Effector memory CD4-positive, alpha-beta T cell (primary cell): ENCODE data around the gene POU2AF3.

Experiments used
- DNase-seq, 3 donors: peaks; one replicate each; pipeline ENCODE4 v3.0.0-alpha.2; 2020
- H3K27ac ChIP-seq: 2 replicates; pipeline ENCODE4 v1.7.0; 2013; ENCODE audit warnings: mild to moderate bottlenecking, low read length, moderate library complexity; ENCODE audit not compliant: insufficient read depth, poor library complexity, severe bottlenecking
- H3K27me3 ChIP-seq: replicated peaks from 2 replicates; pipeline ENCODE4 v1.7.0; 2013; ENCODE audit warnings: mild to moderate bottlenecking, low read length; ENCODE audit not compliant: insufficient read depth, control insufficient read depth, poor library complexity, severe bottlenecking
- H3K36me3 ChIP-seq: 2 replicates; pipeline ENCODE4 v1.7.0; 2013; ENCODE audit warnings: mild to moderate bottlenecking, low read length, moderate library complexity; ENCODE audit not compliant: control insufficient read depth, insufficient read depth
- H3K4me1 ChIP-seq: 2 replicates; pipeline ENCODE4 v1.7.0; 2013; ENCODE audit warnings: low read length, mild to moderate bottlenecking; ENCODE audit not compliant: control insufficient read depth, insufficient read depth, poor library complexity, severe bottlenecking
- H3K4me3 ChIP-seq: 2 replicates; pipeline ENCODE4 v1.7.0; 2013; ENCODE audit warnings: low read length, low read depth, mild to moderate bottlenecking; ENCODE audit not compliant: insufficient read depth, poor library complexity, severe bottlenecking
- H3K9me3 ChIP-seq: 2 replicates; pipeline ENCODE4 v1.7.0; 2013; ENCODE audit warnings: mild to moderate bottlenecking, low read length, moderate library complexity; ENCODE audit not compliant: control insufficient read depth

POU2AF3 gene

GRCh38 chr11:111336062-111336461 is 37.7 kb downstream of the POU2AF3 start:
- H3K4me3 ChIP-seq, result no peak overlapping the region
- H3K4me1 ChIP-seq, result no peaks in the 10 kb centered on the region
- H3K36me3 ChIP-seq, result no peaks in the 10 kb centered on the region
- no peaks in the 10 kb centered on the region for H3K9me3 ChIP-seq
- H3K27me3 ChIP-seq, result no peaks in the 10 kb centered on the region
- DNase-seq, result no peak
- no peak overlapping the region for H3K27ac ChIP-seq

- Histone ChIP-seq H3K9me3 (no peaks in the 10 kb centered on the region), H3K27me3 (no peaks in the 10 kb centered on the region), H3K36me3 (no peaks in the 10 kb centered on the region), H3K4me3 (no peak overlapping the region), H3K27ac (no peak overlapping the region), H3K4me1 (no peaks in the 10 kb centered on the region)
- no peak for DNase-seq
Observed at GRCh38 chr11:111336582-111337256, 38.4 kb downstream of the POU2AF3 start.

GRCh38 chr11:111339758-111340388 is 41.5 kb downstream of the POU2AF3 start:
- Histone ChIP-seq H3K27me3 (no peaks in the 10 kb centered on the region), H3K36me3 (no peaks in the 10 kb centered on the region)

GRCh38 chr11:111342329-111342728 is 44.0 kb downstream of the POU2AF3 start:
- no peak overlapping the region for H3K27ac ChIP-seq
- no peaks in the 10 kb centered on the region for H3K4me1 ChIP-seq
- no peaks in the 10 kb centered on the region for H3K27me3 ChIP-seq
- no peak for DNase-seq
- no peaks in the 10 kb centered on the region for H3K36me3 ChIP-seq
- no peaks in the 10 kb centered on the region for H3K9me3 ChIP-seq
- H3K4me3 ChIP-seq, result no peak overlapping the region

More at GRCh38 chr11:111339758-111340388, 41.5 kb downstream of the POU2AF3 start:
- DNase-seq, result no peak
- no peak overlapping the region for H3K4me3 ChIP-seq
- no peaks in the 10 kb centered on the region for H3K4me1 ChIP-seq
- H3K27ac ChIP-seq, result no peak overlapping the region
- no peaks in the 10 kb centered on the region for H3K9me3 ChIP-seq

- H3K36me3 ChIP-seq, result no peaks in the 10 kb centered on the region
- DNase-seq, result no peak
- no peak overlapping the region for H3K27ac ChIP-seq
- no peaks in the 10 kb centered on the region for H3K9me3 ChIP-seq
- no peaks in the 10 kb centered on the region for H3K27me3 ChIP-seq
- H3K4me1 ChIP-seq, result no peaks in the 10 kb centered on the region
- H3K4me3 ChIP-seq, result no peak overlapping the region
Observed at GRCh38 chr11:111344032-111344431, 45.7 kb downstream of the POU2AF3 start.

DNA sequence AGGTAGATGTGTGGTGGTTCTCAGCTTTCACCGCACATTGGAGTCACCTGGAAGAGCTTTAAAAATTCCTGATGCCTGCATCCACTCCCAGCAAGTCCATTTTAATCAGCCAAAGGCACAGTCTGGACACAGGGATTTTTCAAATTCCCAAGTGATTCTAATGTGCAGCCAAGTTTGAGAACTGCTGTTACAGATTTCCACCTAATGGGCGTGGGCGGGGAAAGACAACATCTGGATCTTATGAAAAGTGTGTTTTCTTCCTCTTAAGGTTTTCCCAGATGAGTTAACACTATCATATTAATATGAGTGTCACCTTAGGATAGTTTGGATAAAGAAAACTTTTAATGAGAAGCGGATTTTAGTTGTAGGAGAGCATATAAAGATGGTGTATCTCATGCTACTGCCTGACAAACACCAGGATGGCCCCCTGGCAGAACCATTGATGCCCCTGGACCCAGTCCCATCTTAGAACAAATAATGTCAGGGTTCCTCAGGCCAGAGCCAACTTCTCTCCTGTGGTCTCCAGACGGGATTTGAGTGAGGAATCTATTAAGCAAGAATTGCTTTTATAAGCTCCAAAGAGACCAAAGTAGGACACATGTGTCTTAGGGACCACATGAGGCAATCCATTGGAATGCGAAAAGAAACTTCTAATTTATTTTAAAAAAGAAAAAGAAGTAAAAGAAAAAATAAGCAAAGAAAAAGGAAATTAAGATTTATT is 48.8 kb downstream of the POU2AF3 start:
- no peak overlapping the region for H3K4me3 ChIP-seq
- H3K36me3 ChIP-seq, result no peaks in the 10 kb centered on the region
- no peaks in the 10 kb centered on the region for H3K9me3 ChIP-seq
- H3K4me1 ChIP-seq, result no peaks in the 10 kb centered on the region
- no peak overlapping the region for H3K27ac ChIP-seq
- H3K27me3 ChIP-seq, result no peaks in the 10 kb centered on the region
- no peak for DNase-seq

- Histone ChIP-seq H3K4me1 (no peaks in the 10 kb centered on the region), H3K4me3 (no peak overlapping the region), H3K27ac (no peak overlapping the region), H3K9me3 (no peaks in the 10 kb centered on the region), H3K36me3 (no peaks in the 10 kb centered on the region), H3K27me3 (no peaks in the 10 kb centered on the region)
- no peak for DNase-seq
Observed at GRCh38 chr11:111347723-111348115, 49.4 kb downstream of the POU2AF3 start.

DNA sequence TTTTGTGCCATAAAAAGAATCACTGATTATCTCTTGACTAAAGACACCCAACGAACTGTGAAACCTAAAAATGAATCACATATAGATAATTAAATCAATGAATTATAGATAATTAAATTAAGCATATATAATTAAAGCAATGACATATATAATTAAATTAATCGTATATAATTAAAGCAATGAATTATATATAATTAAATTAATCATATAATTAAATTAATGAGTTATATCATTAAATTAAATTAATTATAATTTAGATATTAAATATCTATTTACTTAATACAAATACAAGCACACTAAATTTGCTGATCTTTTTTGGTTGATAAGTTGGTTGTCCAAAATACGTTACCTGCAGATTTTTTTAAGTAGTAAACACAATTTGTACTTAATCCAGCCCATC is 49.8 kb downstream of the POU2AF3 start:
- Histone ChIP-seq H3K27me3 (no peaks in the 10 kb centered on the region), H3K4me1 (no peaks in the 10 kb centered on the region), H3K36me3 (no peaks in the 10 kb centered on the region), H3K9me3 (no peaks in the 10 kb centered on the region), H3K4me3 (no peak overlapping the region), H3K27ac (no peak overlapping the region)
- no peak for DNase-seq

DNA sequence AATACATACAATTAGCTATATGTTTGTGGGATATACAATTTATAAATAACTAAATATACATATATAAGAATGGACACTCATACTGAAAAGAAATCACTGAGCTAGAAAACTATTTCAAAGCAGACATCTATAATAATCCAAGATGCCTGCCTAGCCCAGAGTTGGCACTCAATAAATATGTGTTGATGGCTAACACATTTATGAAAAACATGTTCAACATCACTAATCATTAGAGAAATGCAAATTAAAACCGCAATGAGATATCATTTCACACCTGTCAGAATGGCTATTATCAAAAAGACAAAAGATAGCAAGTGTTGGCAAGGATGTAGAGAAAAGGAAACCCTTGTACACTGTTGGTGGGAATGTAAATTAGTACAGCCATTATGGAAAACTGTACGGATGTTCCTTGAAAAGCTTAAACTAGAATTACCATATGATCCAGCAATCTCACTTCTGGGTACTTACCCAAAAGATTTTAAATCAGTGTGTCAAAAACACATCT is 50.9 kb downstream of the POU2AF3 start:
- H3K9me3 ChIP-seq, result no peaks in the 10 kb centered on the region
- no peak for DNase-seq
- H3K36me3 ChIP-seq, result no peaks in the 10 kb centered on the region
- H3K4me1 ChIP-seq, result no peaks in the 10 kb centered on the region
- H3K27ac ChIP-seq, result no peak overlapping the region
- H3K4me3 ChIP-seq, result no peak overlapping the region
- H3K27me3 ChIP-seq, result no peaks in the 10 kb centered on the region

DNA sequence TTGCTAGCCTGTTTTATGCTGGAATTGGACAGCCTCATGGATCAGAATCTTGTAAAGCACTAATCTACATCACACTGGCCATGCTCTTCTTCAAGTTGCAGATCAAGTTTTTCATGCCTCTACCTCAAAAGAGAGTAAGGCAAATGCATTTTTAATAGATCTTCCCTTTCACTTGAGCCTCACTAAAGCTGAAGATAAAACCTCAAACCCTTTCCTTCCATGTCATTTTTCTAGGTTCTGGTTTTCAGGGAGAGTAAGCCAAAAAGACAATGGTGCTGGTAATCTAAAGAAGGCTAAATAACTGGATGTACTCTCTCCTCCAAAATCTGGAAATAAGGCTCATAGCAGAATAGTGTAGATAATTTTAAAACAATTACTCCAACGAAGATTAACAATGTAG is 52.5 kb downstream of the POU2AF3 start:
- Histone ChIP-seq H3K9me3 (no peaks in the 10 kb centered on the region), H3K4me1 (no peaks in the 10 kb centered on the region), H3K27ac (no peak overlapping the region), H3K36me3 (no peaks in the 10 kb centered on the region), H3K27me3 (no peaks in the 10 kb centered on the region), H3K4me3 (no peak overlapping the region)
- no peak for DNase-seq
